ENCODE measurements around the gene KRTAP3-2. TPM values are rescaled to one million over a fixed set of nuclear protein-coding genes. Genes with fewer than 3 reads are reported as not detected.

KRTAP3-2 gene
- total RNA-seq, 2 experiments from 2014 or later, result not detected

DNA sequence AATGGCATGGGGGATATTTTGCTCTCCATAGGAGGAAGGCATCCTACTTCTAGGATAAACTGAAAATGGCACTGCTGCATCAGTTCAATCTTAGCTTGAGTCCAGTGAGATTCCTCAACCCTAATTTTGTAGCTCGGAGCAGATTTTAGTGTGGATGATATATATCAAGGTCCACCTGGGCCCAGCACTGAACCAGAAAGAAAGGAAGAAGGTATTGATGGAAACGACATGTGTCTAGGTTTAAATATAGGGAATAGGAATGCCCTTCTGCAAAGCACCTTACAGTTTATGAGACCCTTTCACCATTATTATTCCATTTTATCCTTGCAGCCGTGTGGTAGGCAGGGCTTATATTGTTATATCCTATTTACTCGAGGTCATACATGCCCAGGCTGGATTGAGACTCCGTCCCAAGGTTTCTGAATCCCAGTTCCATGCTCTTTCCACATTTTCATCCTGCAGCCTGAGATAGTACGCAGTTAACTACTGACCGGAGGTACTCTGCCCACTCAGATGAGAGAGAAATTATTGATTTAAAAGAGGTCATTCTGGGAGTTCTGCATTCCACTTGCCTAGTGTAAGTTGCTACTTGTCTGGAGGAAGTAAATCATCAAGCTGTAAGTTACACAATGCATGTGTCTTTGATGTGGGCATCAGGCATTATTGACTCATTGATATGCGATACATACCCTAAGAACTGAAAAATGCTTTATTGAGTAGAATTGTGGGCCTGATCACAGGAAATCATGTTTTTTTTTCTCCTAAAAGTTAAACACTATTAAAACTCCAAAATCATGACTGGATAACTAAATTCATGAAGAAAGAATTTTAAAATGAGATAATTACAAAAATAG lies 43.1 kb downstream of the KRTAP3-2 start:
- Mint-ChIP-seq H3K4me3 (no peak overlapping the region), H3K27me3 (ENCODE audit: low read depth) (peaks cover 28% of the 10 kb centered on the region), H3K9me3 (ENCODE audit: insufficient read depth) (no peaks in the 10 kb centered on the region), H3K27ac (no peak overlapping the region), H3K4me1 (ENCODE audit: low read depth) (peaks cover 4% of the 10 kb centered on the region), H3K36me3 (ENCODE audit: low read depth) (no peaks in the 10 kb centered on the region)
- ChIA-PET POLR2A (no interaction called here), CTCF (interaction anchor here (1.1 kb wide), 1 partner anchor 14 kb away, joined by 4 read pairs; no protein-coding TSS in a partner anchor)
- DNase-seq (no peak), ATAC-seq (no peak)

DNA sequence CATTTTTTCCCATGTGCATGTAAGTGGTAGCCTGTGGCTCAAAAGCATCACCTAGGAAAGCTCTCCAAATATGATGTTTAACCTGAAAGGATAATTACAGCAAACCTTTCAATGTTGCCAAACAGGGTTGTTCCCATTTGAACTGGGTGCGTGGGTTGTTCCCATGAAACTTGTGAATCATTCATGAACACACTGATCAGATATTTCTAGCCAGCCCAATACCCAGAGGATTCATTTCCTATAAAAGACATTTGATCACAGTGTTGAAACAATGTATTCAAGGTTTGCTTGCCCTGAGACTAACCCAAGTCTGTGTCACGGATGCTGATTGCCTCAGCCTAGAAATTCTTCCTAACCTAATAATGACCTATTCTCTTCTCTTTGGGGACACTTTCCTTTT lies 45.8 kb downstream of the KRTAP3-2 start:
- ATAC-seq (no peak), DNase-seq (no peak)
- POLR2A ChIA-PET, result no interaction called here
- CTCF ChIA-PET, result no interaction called here
- Mint-ChIP-seq H3K9me3 (ENCODE audit: insufficient read depth) (no peaks in the 10 kb centered on the region), H3K27ac (no peak overlapping the region), H3K36me3 (ENCODE audit: low read depth) (no peaks in the 10 kb centered on the region), H3K4me3 (no peak overlapping the region), H3K27me3 (ENCODE audit: low read depth) (peaks cover 40% of the 10 kb centered on the region), H3K4me1 (ENCODE audit: low read depth) (no peaks in the 10 kb centered on the region)

DNA sequence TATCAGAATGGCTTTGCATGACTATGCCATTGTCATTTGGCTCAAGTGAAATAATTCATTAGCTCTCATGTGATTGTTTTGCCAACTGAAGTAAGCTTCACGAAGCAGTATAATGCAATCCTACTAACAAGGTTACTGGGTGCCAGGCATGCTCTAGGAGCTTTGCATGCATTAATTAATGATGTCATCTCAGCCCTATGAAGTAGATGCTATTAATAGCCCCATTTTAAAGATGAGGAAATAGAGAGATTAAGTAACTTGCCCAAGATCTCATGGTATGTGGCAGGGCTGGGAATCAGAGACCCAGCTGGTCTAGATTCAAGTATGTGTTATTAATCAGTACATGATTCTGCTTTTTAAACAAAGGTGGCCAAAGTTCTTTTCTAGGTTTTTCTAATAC lies 47.0 kb downstream of the KRTAP3-2 start:
- no peaks in the 10 kb centered on the region for H3K36me3 Mint-ChIP-seq (ENCODE audit: low read depth)
- H3K4me3 Mint-ChIP-seq, result no peak overlapping the region
- ChIA-PET POLR2A (no interaction called here), CTCF (no interaction called here)
- no peak for ATAC-seq
- DNase-seq, result no peak
- H3K9me3 Mint-ChIP-seq (ENCODE audit: insufficient read depth), result no peaks in the 10 kb centered on the region
- H3K27me3 Mint-ChIP-seq (ENCODE audit: low read depth), result peaks cover 45% of the 10 kb centered on the region
- no peaks in the 10 kb centered on the region for H3K4me1 Mint-ChIP-seq (ENCODE audit: low read depth)
- H3K27ac Mint-ChIP-seq, result no peak overlapping the region

DNA sequence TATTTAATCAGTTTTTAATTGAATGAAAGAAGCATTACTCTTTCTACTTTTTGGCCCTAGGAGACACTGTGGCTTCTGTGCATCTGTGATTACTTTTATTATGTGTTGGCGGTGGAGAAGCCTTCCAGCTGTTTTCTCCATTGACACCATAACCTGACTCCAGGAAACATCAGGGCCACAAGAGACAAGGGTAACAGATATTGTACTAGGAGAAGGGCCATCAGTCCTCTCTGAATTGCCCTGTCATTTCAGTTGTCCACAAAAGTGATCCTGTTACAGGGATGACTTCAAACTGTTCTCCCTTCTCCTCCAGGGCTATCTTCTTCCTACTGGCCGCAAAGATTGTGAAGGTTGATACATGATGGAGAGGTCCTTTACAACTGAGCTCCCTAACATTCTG lies 47.6 kb downstream of the KRTAP3-2 start:
- POLR2A ChIA-PET, result no interaction called here

DNA sequence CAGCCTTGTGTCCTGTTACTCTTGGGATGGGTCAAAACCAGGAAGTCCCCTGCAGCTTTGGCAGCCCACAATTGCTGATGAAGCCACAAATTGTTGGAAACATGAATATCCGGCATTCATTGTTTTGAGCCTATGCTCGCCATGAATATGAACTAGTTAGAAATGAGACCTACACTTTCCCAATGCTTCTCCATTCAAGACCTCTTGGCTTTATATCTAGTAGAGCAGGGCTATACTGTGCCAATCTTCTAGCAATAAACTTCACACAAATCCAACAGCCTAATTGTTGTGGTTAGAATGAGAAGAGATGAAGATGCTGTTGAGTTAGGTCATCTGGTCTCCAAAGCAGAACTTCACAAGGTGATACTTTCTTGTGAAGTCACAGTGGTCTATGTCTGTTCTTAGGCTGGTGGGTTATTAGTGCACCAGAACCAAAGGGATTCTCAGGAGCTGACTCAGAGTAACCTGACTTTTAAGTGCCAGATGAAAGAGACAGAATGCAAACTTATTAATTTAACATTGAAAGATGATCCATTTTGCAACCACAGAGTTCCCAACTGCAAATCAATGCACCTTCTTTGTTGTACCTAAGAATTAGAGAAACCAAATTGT lies 48.6 kb downstream of the KRTAP3-2 start:
- POLR2A ChIA-PET, result no interaction called here
- Mint-ChIP-seq H3K27me3 (ENCODE audit: low read depth) (peaks cover 54% of the 10 kb centered on the region), H3K9me3 (ENCODE audit: insufficient read depth) (no peaks in the 10 kb centered on the region), H3K36me3 (ENCODE audit: low read depth) (no peaks in the 10 kb centered on the region), H3K27ac (no peak overlapping the region), H3K4me3 (no peak overlapping the region), H3K4me1 (ENCODE audit: low read depth) (no peaks in the 10 kb centered on the region)
- CTCF ChIA-PET, result no interaction called here
- no peak for DNase-seq
- no peak for ATAC-seq

More for the DNA sequence above, 47.6 kb downstream of the KRTAP3-2 start:
- H3K4me1 Mint-ChIP-seq (ENCODE audit: low read depth), result no peaks in the 10 kb centered on the region
- H3K27ac Mint-ChIP-seq, result no peak overlapping the region
- ATAC-seq, result no peak
- DNase-seq, result no peak
- no peak overlapping the region for H3K4me3 Mint-ChIP-seq
- no peaks in the 10 kb centered on the region for H3K36me3 Mint-ChIP-seq (ENCODE audit: low read depth)
- CTCF ChIA-PET, result no interaction called here
- H3K27me3 Mint-ChIP-seq (ENCODE audit: low read depth), result peaks cover 48% of the 10 kb centered on the region
- H3K9me3 Mint-ChIP-seq (ENCODE audit: insufficient read depth), result no peaks in the 10 kb centered on the region

DNA sequence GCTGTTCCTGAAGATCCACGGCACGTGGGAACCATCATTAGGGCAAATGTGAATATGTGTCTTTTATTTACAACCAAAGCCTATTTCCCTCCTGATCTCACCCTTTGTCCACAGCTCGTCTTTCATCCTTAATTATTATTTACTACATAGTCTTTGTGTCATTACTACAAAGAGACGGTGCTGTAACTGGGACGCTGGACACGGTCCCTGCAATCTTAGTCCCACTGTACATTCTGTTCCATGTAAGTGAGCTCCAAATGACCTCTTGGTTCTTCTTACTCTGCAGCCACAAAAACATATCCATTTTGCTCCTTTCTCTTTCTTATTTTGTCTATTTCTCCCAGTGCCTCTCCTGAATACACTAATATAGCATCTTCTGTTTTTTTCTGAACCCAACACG lies 49.5 kb downstream of the KRTAP3-2 start:
- ATAC-seq, result no peak
- POLR2A ChIA-PET, result no interaction called here
- CTCF ChIA-PET, result no interaction called here
- H3K36me3 Mint-ChIP-seq (ENCODE audit: low read depth), result no peaks in the 10 kb centered on the region
- peaks cover 53% of the 10 kb centered on the region for H3K27me3 Mint-ChIP-seq (ENCODE audit: low read depth)
- H3K4me1 Mint-ChIP-seq (ENCODE audit: low read depth), result no peaks in the 10 kb centered on the region
- DNase-seq, result no peak
- no peaks in the 10 kb centered on the region for H3K9me3 Mint-ChIP-seq (ENCODE audit: insufficient read depth)
- H3K27ac Mint-ChIP-seq, result no peak overlapping the region
- H3K4me3 Mint-ChIP-seq, result no peak overlapping the region

DNA sequence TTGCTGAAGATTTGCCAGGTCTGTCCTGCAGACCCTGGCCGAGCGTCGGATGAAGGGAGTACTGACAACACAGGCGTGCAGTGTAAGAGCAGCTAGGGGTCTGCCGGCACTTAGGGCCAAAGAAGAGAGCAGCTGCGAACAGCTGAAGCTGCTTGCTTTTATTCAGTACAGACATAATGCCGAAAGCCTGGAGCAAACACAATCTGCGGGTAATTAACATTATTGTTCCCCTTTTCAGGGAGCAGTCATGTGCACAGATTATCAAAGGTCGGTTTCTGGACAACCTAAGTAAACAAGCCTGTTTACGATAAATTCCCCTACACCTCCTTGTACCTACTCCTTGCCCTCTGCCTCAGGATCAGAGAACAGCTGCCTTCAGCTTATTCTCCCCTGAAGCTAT lies 50.3 kb downstream of the KRTAP3-2 start:
- Mint-ChIP-seq H3K4me1 (ENCODE audit: low read depth) (no peaks in the 10 kb centered on the region), H3K36me3 (ENCODE audit: low read depth) (no peaks in the 10 kb centered on the region), H3K27ac (no peak overlapping the region), H3K9me3 (ENCODE audit: insufficient read depth) (no peaks in the 10 kb centered on the region), H3K27me3 (ENCODE audit: low read depth) (peaks cover 53% of the 10 kb centered on the region), H3K4me3 (no peak overlapping the region)
- ATAC-seq (no peak), DNase-seq (no peak)
- ChIA-PET POLR2A (no interaction called here), CTCF (no interaction called here)

Other genes starting within 250 kb of the KRTAP3-2 start
- gene KRT25, start 244.6 kb downstream of the KRTAP3-2 start, total RNA-seq, result not detected
- not detected for gene KRT26, start 227.7 kb downstream of the KRTAP3-2 start, total RNA-seq
- not detected for gene KRT27, start 217.4 kb downstream of the KRTAP3-2 start, total RNA-seq
- gene KRT28, start 199.9 kb downstream of the KRTAP3-2 start, total RNA-seq, result not detected
- 10 to 100 TPM; 26.9 to 28.2 TPM for gene KRT10, start 177.3 kb downstream of the KRTAP3-2 start, total RNA-seq
- gene KRT12, start 132.7 kb downstream of the KRTAP3-2 start, total RNA-seq, result not detected
- not detected for gene KRT20, start 114.7 kb downstream of the KRTAP3-2 start, total RNA-seq
- not detected for gene KRT23, start 62.3 kb downstream of the KRTAP3-2 start, total RNA-seq
- gene KRT39, start 33.0 kb downstream of the KRTAP3-2 start, total RNA-seq, result not detected
- gene KRT40, start 15.6 kb downstream of the KRTAP3-2 start, total RNA-seq, result not detected
- not detected for gene KRTAP3-3, start 5.7 kb downstream of the KRTAP3-2 start, total RNA-seq
- not detected for gene KRTAP3-1, start 9.2 kb upstream of the KRTAP3-2 start, total RNA-seq
- gene KRTAP1-5, start 27.3 kb upstream of the KRTAP3-2 start, total RNA-seq, result not detected
- not detected for gene KRTAP1-4, start 30.3 kb upstream of the KRTAP3-2 start, total RNA-seq
- not detected for gene KRTAP1-3, start 35.0 kb upstream of the KRTAP3-2 start, total RNA-seq
- gene KRTAP1-1, start 41.5 kb upstream of the KRTAP3-2 start, total RNA-seq, result not detected
- not detected for gene KRTAP2-1, start 47.4 kb upstream of the KRTAP3-2 start, total RNA-seq
- gene KRTAP2-2, start 55.3 kb upstream of the KRTAP3-2 start, total RNA-seq, result not detected
- gene KRTAP2-3, start 60.2 kb upstream of the KRTAP3-2 start, total RNA-seq, result not detected
- gene KRTAP2-4, start 66.0 kb upstream of the KRTAP3-2 start, total RNA-seq, result not detected
- gene KRTAP4-7, start 84.2 kb upstream of the KRTAP3-2 start, total RNA-seq, result not detected
- not detected for gene KRTAP4-8, start 98.2 kb upstream of the KRTAP3-2 start, total RNA-seq
- gene KRTAP4-16, start 102.3 kb upstream of the KRTAP3-2 start, total RNA-seq, result not detected
- not detected for gene KRTAP4-9, start 105.5 kb upstream of the KRTAP3-2 start, total RNA-seq
- gene KRTAP4-11, start 118.5 kb upstream of the KRTAP3-2 start, total RNA-seq, result not detected
- gene KRTAP4-12, start 124.3 kb upstream of the KRTAP3-2 start, total RNA-seq, result not detected
- gene KRTAP4-6, start 140.6 kb upstream of the KRTAP3-2 start, total RNA-seq, result not detected
- not detected for gene KRTAP4-5, start 149.9 kb upstream of the KRTAP3-2 start, total RNA-seq
- not detected for gene KRTAP4-4, start 160.8 kb upstream of the KRTAP3-2 start, total RNA-seq
- gene KRTAP4-3, start 168.3 kb upstream of the KRTAP3-2 start, total RNA-seq, result not detected
- not detected for gene KRTAP4-2, start 178.3 kb upstream of the KRTAP3-2 start, total RNA-seq
- gene KRTAP4-1, start 185.0 kb upstream of the KRTAP3-2 start, total RNA-seq, result not detected
- gene KRTAP9-1, start 190.0 kb upstream of the KRTAP3-2 start, total RNA-seq, result not detected
- gene KRTAP9-2, start 226.7 kb upstream of the KRTAP3-2 start, total RNA-seq, result not detected
- gene KRTAP9-3, start 232.5 kb upstream of the KRTAP3-2 start, total RNA-seq, result not detected
- gene KRTAP9-8, start 238.1 kb upstream of the KRTAP3-2 start, total RNA-seq, result not detected
- not detected for gene KRTAP9-4, start 249.8 kb upstream of the KRTAP3-2 start, total RNA-seq